H1 (cell line): ENCODE measurements around the gene ZDHHC8. TPM values are rescaled to one million over a fixed set of nuclear protein-coding genes. Genes with fewer than 3 reads are reported as not detected.

Experiments used
- CTCF ChIA-PET: fragments of 300-600 bp; sonication (Branson Sonifier 250); formaldehyde crosslinking; loops from one replicate; lab custom pipeline; 2021; ENCODE audit not compliant: partially characterized antibody; lab: Charles Lee
- POLR2A ChIA-PET: fragments of 300-600 bp; sonication (Branson Sonifier 250); formaldehyde crosslinking; loops from one replicate; lab custom pipeline; 2021; ENCODE audit warnings: inconsistent platforms; ENCODE audit not compliant: partially characterized antibody; lab: Charles Lee
- DNase-seq, 2 experiments: peaks; one replicate each; pipeline versions ENCODE4 v3.0.0 to v3.0.0-alpha.2; 2010 to 2022; ENCODE audit warnings: low spot score in 2 of 2, low read depth in 1 of 2, mixed read lengths in 1 of 2
- FAIRE-seq: peaks from 2 replicates; lab custom pipeline; 2011; peaks lifted over from hg19 to GRCh38; lab: Jason Lieb, UNC
- H2AFZ ChIP-seq: 2 replicates; pipeline ENCODE4 v1.8.1; 2012; ENCODE audit warnings: low read length, inconsistent platforms
- H2AK5ac ChIP-seq: 2 replicates; pipeline ENCODE4 v1.6.1; 2013; ENCODE audit warnings: low read depth, low read length
- H2BK120ac ChIP-seq: replicated peaks from 2 replicates; pipeline ENCODE3; 2013; ENCODE audit warnings: low read depth, low read length, inconsistent platforms
- H2BK12ac ChIP-seq: 2 replicates; pipeline ENCODE4 v1.6.1; 2013; ENCODE audit warnings: low read depth, low read length
- H2BK15ac ChIP-seq: 2 replicates; pipeline ENCODE4 v1.6.1; 2013; ENCODE audit warnings: low read length
- H2BK20ac ChIP-seq: 2 replicates; pipeline ENCODE4 v1.6.1; 2013; ENCODE audit warnings: low read length
- H2BK5ac ChIP-seq: 2 replicates; pipeline ENCODE4 v1.6.1; 2013; ENCODE audit warnings: low read depth, low read length
- H3K14ac ChIP-seq: 2 replicates; pipeline ENCODE4 v1.6.1; 2013; ENCODE audit warnings: inconsistent platforms; ENCODE audit not compliant: insufficient read length
- H3K18ac ChIP-seq: 2 replicates; pipeline ENCODE4 v1.6.1; 2013; ENCODE audit warnings: low read length; ENCODE audit errors: extremely low read depth
- H3K23ac ChIP-seq: 2 replicates; pipeline ENCODE4 v1.6.1; 2013; ENCODE audit warnings: inconsistent platforms; ENCODE audit not compliant: insufficient read length
- H3K23me2 ChIP-seq: 2 replicates; pipeline ENCODE4 v1.6.1; 2013; ENCODE audit warnings: low read depth, low read length
- H3K27ac ChIP-seq: 2 replicates; pipeline ENCODE4 v1.6.1; 2011; ENCODE audit warnings: low read depth, low read length, inconsistent platforms
- H3K27me3 ChIP-seq, 4 experiments: replicated peaks in 1 of 4; 1 replicate in 1 of 4; 2 replicates in 3 of 4; pipeline versions ENCODE4 v1.6.1 to v1.8.1; 2011 to 2013; ENCODE audit warnings: low read length in 3 of 4, mild to moderate bottlenecking in 3 of 4, inconsistent platforms in 2 of 4, mixed read lengths in 2 of 4, moderate library complexity in 1 of 4; ENCODE audit not compliant: control insufficient read depth in 3 of 4, insufficient read depth in 3 of 4; ENCODE audit errors: extremely low read depth in 1 of 4
- H3K36me3 ChIP-seq, 4 experiments: 2 replicates each; pipeline versions ENCODE4 v1.6.1 to v1.8.1; 2011 to 2013; ENCODE audit warnings: mild to moderate bottlenecking in 4 of 4, low read length in 3 of 4, moderate library complexity in 2 of 4, control low read depth in 1 of 4, inconsistent platforms in 1 of 4; ENCODE audit not compliant: insufficient read depth in 4 of 4, control insufficient read depth in 2 of 4
- H3K4ac ChIP-seq: replicated peaks from 2 replicates; pipeline ENCODE3; 2013; ENCODE audit warnings: low read length, low read depth, mixed read lengths, inconsistent platforms; ENCODE audit not compliant: insufficient read length
- H3K4me1 ChIP-seq, 4 experiments: replicated peaks in 1 of 4; 1 replicate in 1 of 4; 2 replicates in 3 of 4; pipeline versions ENCODE4 v1.6.1 to v1.8.1; 2011 to 2013; ENCODE audit warnings: low read length in 3 of 4, inconsistent platforms in 2 of 4, mixed read lengths in 1 of 4; ENCODE audit not compliant: insufficient read depth in 4 of 4, control insufficient read depth in 3 of 4
- H3K4me2 ChIP-seq, 2 experiments: 2 replicates each; pipeline versions ENCODE4 v1.6.1 to v1.8.1; 2011 to 2013; ENCODE audit warnings: low read depth in 2 of 2, low read length in 2 of 2, control low read depth in 1 of 2, inconsistent platforms in 1 of 2, mild to moderate bottlenecking in 1 of 2; ENCODE audit not compliant: insufficient read depth in 1 of 2
- H3K4me3 ChIP-seq, 4 experiments: fragments of 200-600, 300-600 bp in 1 of 4; sonication (generic), shearing (Covaris generic), sonication (Bioruptor Twin) in 1 of 4; 2 replicates each; pipeline versions ENCODE4 v1.5.1 to v1.8.1; 2011 to 2016; ENCODE audit warnings: low read length in 4 of 4, low read depth in 3 of 4, control low read depth in 2 of 4, inconsistent platforms in 2 of 4, mild to moderate bottlenecking in 2 of 4, mixed read lengths in 1 of 4, moderate library complexity in 1 of 4; ENCODE audit not compliant: insufficient read depth in 2 of 4; ENCODE audit errors: extremely low read depth in 1 of 4
- H3K56ac ChIP-seq: replicated peaks from 2 replicates; pipeline ENCODE3; 2013; ENCODE audit warnings: low read depth, mild to moderate bottlenecking, mixed read lengths, low read length, inconsistent platforms; ENCODE audit not compliant: insufficient read length
- H3K79me1 ChIP-seq: 2 replicates; pipeline ENCODE4 v1.6.1; 2013; ENCODE audit warnings: low read depth, low read length, control low read depth
- H3K79me2 ChIP-seq, 2 experiments: 2 replicates each; pipeline versions ENCODE4 v1.6.1 to v1.8.1; 2012 to 2013; ENCODE audit warnings: low read length in 2 of 2, mild to moderate bottlenecking in 2 of 2, inconsistent platforms in 1 of 2; ENCODE audit not compliant: insufficient read depth in 2 of 2, control insufficient read depth in 1 of 2
- H3K9ac ChIP-seq, 4 experiments: replicated peaks in 1 of 4; 1 replicate in 1 of 4; 2 replicates in 3 of 4; pipeline versions ENCODE4 v1.6.1 to v1.8.1; 2011 to 2013; ENCODE audit warnings: low read depth in 3 of 4, low read length in 3 of 4, control low read depth in 2 of 4, mild to moderate bottlenecking in 2 of 4, moderate library complexity in 2 of 4, inconsistent platforms in 1 of 4; ENCODE audit errors: extremely low read depth in 1 of 4
- H3K9me3 ChIP-seq, 2 experiments: 2 replicates each; pipeline versions ENCODE4 v1.6.1 to v1.8.1; 2012 to 2013; ENCODE audit warnings: mild to moderate bottlenecking in 2 of 2, moderate library complexity in 2 of 2, control low read depth in 1 of 2, inconsistent platforms in 1 of 2, low read depth in 1 of 2, low read length in 1 of 2, mixed read lengths in 1 of 2; ENCODE audit not compliant: insufficient read depth in 2 of 2
- H4K20me1 ChIP-seq, 2 experiments: replicated peaks in 1 of 2; 2 replicates each; pipeline versions ENCODE3 to v1.8.1; 2011 to 2013; ENCODE audit warnings: inconsistent platforms in 2 of 2, low read length in 2 of 2, mild to moderate bottlenecking in 1 of 2; ENCODE audit not compliant: insufficient read depth in 2 of 2, control insufficient read depth in 1 of 2
- H4K5ac ChIP-seq: 2 replicates; pipeline ENCODE4 v1.6.1; 2013; ENCODE audit warnings: low read length, low read depth, mixed read lengths, inconsistent platforms; ENCODE audit not compliant: insufficient read length
- H4K8ac ChIP-seq: 2 replicates; pipeline ENCODE4 v1.8.0; 2013; ENCODE audit warnings: mild to moderate bottlenecking, moderate library complexity, low read length, inconsistent platforms; ENCODE audit not compliant: insufficient read depth; ENCODE audit errors: extremely low read depth
- H4K91ac ChIP-seq: replicated peaks from 2 replicates; pipeline ENCODE3; 2013; ENCODE audit warnings: low read length, mixed read lengths, inconsistent platforms; ENCODE audit not compliant: insufficient read length
- ASH2L ChIP-seq: fragments of 200-600, 300-600 bp; sonication (generic); IDR thresholded peaks from one replicate; pipeline ENCODE4 v1.7.1; 2017; ENCODE audit warnings: low read length
- EP300 ChIP-seq, 2 experiments: IDR thresholded peaks; 1 replicate in 1 of 2; 2 replicates in 1 of 2; pipeline ENCODE4 v1.6.1; 2011 to 2012; ENCODE audit warnings: low read depth in 2 of 2, low read length in 2 of 2, mild to moderate bottlenecking in 2 of 2, borderline replicate concordance in 1 of 2, inconsistent platforms in 1 of 2, moderate library complexity in 1 of 2
- SIN3A ChIP-seq, 2 experiments: IDR thresholded peaks in 1 of 2; conservative IDR thresholded peaks in 1 of 2; 2 replicates each; pipeline ENCODE4 v1.6.1; 2011 to 2012; ENCODE audit warnings: low read length in 2 of 2, improper control_type of control experiment in 1 of 2, low read depth in 1 of 2, mild to moderate bottlenecking in 1 of 2
- SUZ12 ChIP-seq: fragments of 200-600 bp; sonication (generic); IDR thresholded peaks from 2 replicates; pipeline ENCODE4 v1.6.1; 2012; ENCODE audit warnings: mild to moderate bottlenecking, inconsistent platforms, low read length, moderate library complexity, mixed read lengths
- TCF12 ChIP-seq: IDR thresholded peaks from 2 replicates; pipeline ENCODE4 v1.6.1; 2011; ENCODE audit warnings: low read depth, mild to moderate bottlenecking, low read length
- WGBS, 2 experiments: shearing (Covaris generic) in 1 of 2; methylation state at CpG; one replicate each; pipeline versions ENCODE4 v1.1.6 to v1.1.7; 2013 to 2015; ENCODE audit warnings: low lambda C conversion rate in 2 of 2, mixed read lengths in 2 of 2, inconsistent platforms in 1 of 2, low coverage in 1 of 2, missing lambda C conversion rate in 1 of 2; ENCODE audit not compliant: insufficient replicate concordance in 2 of 2, insufficient coverage in 1 of 2, insufficient read length in 1 of 2; ENCODE audit errors: extremely low coverage in 1 of 2, missing lambda C conversion rate in 1 of 2; 5-methylcytosine and 5-hydroxymethylcytosine counted together
- polyA plus RNA-seq, 7 experiments: library from polyadenylated mRNA; depleted of rRNA in 3 of 7; stranded (reverse) in 5 of 7; unstranded in 2 of 7; fragments of >200 nt in 5 of 7; fragments of 200-250 nt in 2 of 7; gene quantifications; 1 replicate in 5 of 7; 2 replicates in 1 of 7; 4 replicates in 1 of 7; pipeline versions ENCODE4 v1.2.1 to v1.2.3, GENCODE V29; 2011 to 2013; ENCODE audit warnings: missing spikeins in 2 of 7, mixed read lengths in 2 of 7
- total RNA-seq: library from RNA; stranded (reverse); fragmentation: NEBNext Ultra II Directional; extraction: Animal tissue kit (Norgen Biotek cat#: 25700); gene quantifications from 2 replicates; pipeline ENCODE4 v1.2.1, GENCODE V29; 2021

The ZDHHC8 gene
- total and polyA plus RNA-seq, 2 of the 8 experiments (the other 6 are each of a cell fraction or from before 2014, with no cell fraction given) = 18.6 to 65.6 TPM

- no peak overlapping the region for H3K14ac ChIP-seq
- H3K9me3 ChIP-seq = no peaks in the 10 kb centered on the region
- H3K79me1 ChIP-seq = no peaks in the 10 kb centered on the region
- H3K79me2 ChIP-seq = no peaks in the 10 kb centered on the region
- H4K20me1 ChIP-seq = peaks cover 0 to 2% of the 10 kb centered on the region in 2 experiments
- H3K56ac ChIP-seq = no peak overlapping the region
- POLR2A ChIA-PET = interaction anchor here (0.5 to 1.0 kb wide), 2 partner anchors 23 to 140 kb away, joined by 3 to 5 read pairs; no protein-coding TSS in a partner anchor
- H3K9ac ChIP-seq = no peak overlapping the region
- no peak overlapping the region for H2BK120ac ChIP-seq
- no peak overlapping the region for H2BK15ac ChIP-seq
- no peak overlapping the region for H3K4me3 ChIP-seq
- H3K18ac ChIP-seq = no peak overlapping the region
- H2BK20ac ChIP-seq = no peak overlapping the region
- H2BK12ac ChIP-seq = 0 out of 2 replicates have a peak overlapping the region, but pooled peaks have one; percentile 17
- H4K5ac ChIP-seq = no peak overlapping the region
- no peak overlapping the region for H3K4me2 ChIP-seq
- H4K91ac ChIP-seq = no peak overlapping the region
- H3K4me1 ChIP-seq = peaks cover 0 to 8% (median 0%) of the 10 kb centered on the region in 4 experiments; a peak in 2 of 7 replicates
- no peaks in the 10 kb centered on the region for H3K23me2 ChIP-seq
- DNase-seq (no peak), FAIRE-seq (no peak)
- no peak overlapping the region for H3K4ac ChIP-seq
- no peak overlapping the region for H3K27ac ChIP-seq
- WGBS, 2 experiments = 82% methylated on average over 10 of the region's 10 CpGs; no CpG with 5 or more reads in 1 of the 2 experiments
- H2AK5ac ChIP-seq = no peak overlapping the region
- CTCF ChIA-PET = interaction anchor here (1.7 to 1.9 kb wide), 4 partner anchors 15 to 60 kb away, joined by 4 to 8 read pairs (median 5); no protein-coding TSS in a partner anchor
- H2AFZ ChIP-seq = no peak overlapping the region
- no peak overlapping the region for H3K23ac ChIP-seq
- no peaks in the 10 kb centered on the region for H3K27me3 ChIP-seq
- peak overlapping the region; percentile 5; the same call in 1 of the 2 replicates for H4K8ac ChIP-seq
- no peak overlapping the region for H2BK5ac ChIP-seq
- no peaks in the 10 kb centered on the region for H3K36me3 ChIP-seq
- TF ChIP-seq ASH2L (no peak), SIN3A (conservative IDR thresholded peaks at IDR 0.05 in 1 of 2, IDR thresholded peaks at IDR 0.05 in 1 of 2; ENCODE audit: low read depth in 1 of 2, low read length in 2 of 2) (no peak), EP300 (IDR thresholded peaks at IDR 0.05; ENCODE audit: borderline replicate concordance in 1 of 2, low read depth in 2 of 2, low read length in 2 of 2) (no peak), SUZ12 (no peak), TCF12 (no peak)
These were observed 47.3 kb downstream of the ZDHHC8 start for GRCh38 chr22:20178915-20179227.
